ENCODE measurements around the gene NFATC2.

Gene NFATC2

GRCh38 chr20:51426718-51427650 is 115.5 kb downstream of the NFATC2 start:
- Histone ChIP-seq H3K9me3 (ENCODE audit: insufficient read depth, low read depth, low read length) (no peaks in the 10 kb centered on the region), H3K27me3 (ENCODE audit: insufficient read depth, low read length) (no peaks in the 10 kb centered on the region), H3K4me3 (ENCODE audit: low read length) (no peak overlapping the region), H3K36me3 (ENCODE audit: insufficient read depth, low read length) (no peaks in the 10 kb centered on the region), H3K9ac (ENCODE audit: low read depth, low read length) (no peak overlapping the region), H3K4me1 (ENCODE audit: insufficient read depth, low read length) (peaks cover 34% of the 10 kb centered on the region), H3K27ac (ENCODE audit: low read depth, low read length) (no peak overlapping the region)
- 94% methylated on average over 19 of the region's 19 CpGs for WGBS

GRCh38 chr20:51425347-51426106 is 117.0 kb downstream of the NFATC2 start:
- H3K4me3 ChIP-seq (ENCODE audit: low read length): no peak overlapping the region
- peaks cover 34% of the 10 kb centered on the region for H3K4me1 ChIP-seq (ENCODE audit: insufficient read depth, low read length)
- no peaks in the 10 kb centered on the region for H3K27me3 ChIP-seq (ENCODE audit: insufficient read depth, low read length)
- no peaks in the 10 kb centered on the region for H3K9me3 ChIP-seq (ENCODE audit: insufficient read depth, low read depth, low read length)
- H3K27ac ChIP-seq (ENCODE audit: low read depth, low read length): no peak overlapping the region
- H3K9ac ChIP-seq (ENCODE audit: low read depth, low read length): no peak overlapping the region
- H3K36me3 ChIP-seq (ENCODE audit: insufficient read depth, low read length): no peaks in the 10 kb centered on the region
- WGBS: 81% methylated on average over 22 of the region's 22 CpGs

DNA sequence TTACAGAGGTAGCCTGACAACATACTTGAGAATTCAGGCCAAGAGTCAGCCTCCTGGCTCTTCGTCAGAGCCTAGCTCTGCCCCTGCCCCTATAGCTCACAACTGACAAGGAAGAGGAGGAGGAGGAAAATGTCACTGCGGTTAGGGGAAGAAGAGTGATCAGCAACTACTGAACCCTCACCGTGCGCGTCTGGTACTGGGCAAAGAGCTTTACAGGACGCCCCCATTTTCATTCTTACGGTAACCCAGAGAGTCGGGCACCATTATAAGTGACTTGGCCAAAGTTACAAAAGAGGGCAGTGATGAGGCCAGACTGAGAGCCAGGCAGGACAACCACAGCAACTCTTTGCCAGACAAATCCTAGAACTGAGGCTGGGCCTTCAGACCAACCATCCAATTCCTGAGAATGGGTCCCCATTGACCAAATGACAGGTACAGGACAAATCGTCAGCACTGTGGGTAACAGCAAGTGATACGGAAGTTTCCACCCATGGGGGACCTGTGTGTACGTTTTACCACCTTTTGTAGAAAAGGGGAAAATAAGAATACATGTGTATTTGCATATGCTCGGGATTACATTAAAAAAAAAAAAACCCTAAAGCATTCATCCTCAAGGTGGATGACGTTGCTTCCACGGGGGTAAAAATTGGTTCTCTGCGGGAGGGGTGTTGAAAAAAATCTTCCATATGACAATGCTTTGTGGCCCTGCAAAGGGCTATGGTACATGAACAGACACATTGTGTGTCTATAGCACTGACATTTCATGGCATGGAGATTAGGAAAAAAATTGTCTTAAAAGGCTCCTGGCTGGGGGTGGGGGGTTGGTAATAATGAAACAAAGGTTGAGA is 118.0 kb downstream of the NFATC2 start:
- Histone ChIP-seq H3K4me1 (ENCODE audit: insufficient read depth, low read length) (peaks cover 34% of the 10 kb centered on the region), H3K27ac (ENCODE audit: low read depth, low read length) (peak overlapping the region; percentile 19; the same call in 1 of the 2 replicates), H3K4me3 (ENCODE audit: low read length) (no peak overlapping the region), H3K9me3 (ENCODE audit: insufficient read depth, low read depth, low read length) (no peaks in the 10 kb centered on the region), H3K27me3 (ENCODE audit: insufficient read depth, low read length) (no peaks in the 10 kb centered on the region), H3K9ac (ENCODE audit: low read depth, low read length) (no peak overlapping the region), H3K36me3 (ENCODE audit: insufficient read depth, low read length) (no peaks in the 10 kb centered on the region)
- WGBS: 70% methylated on average over 14 of the region's 15 CpGs

GRCh38 chr20:51423810-51424209 is 118.7 kb downstream of the NFATC2 start:
- no peak overlapping the region for H3K9ac ChIP-seq (ENCODE audit: low read depth, low read length)
- peak overlapping the region; percentile 19; the same call in 1 of the 2 replicates for H3K27ac ChIP-seq (ENCODE audit: low read depth, low read length)
- 17% methylated on average over 7 of the region's 7 CpGs for WGBS
- H3K36me3 ChIP-seq (ENCODE audit: insufficient read depth, low read length): no peaks in the 10 kb centered on the region
- H3K4me1 ChIP-seq (ENCODE audit: insufficient read depth, low read length): peaks cover 34% of the 10 kb centered on the region
- no peaks in the 10 kb centered on the region for H3K27me3 ChIP-seq (ENCODE audit: insufficient read depth, low read length)
- no peak overlapping the region for H3K4me3 ChIP-seq (ENCODE audit: low read length)
- no peaks in the 10 kb centered on the region for H3K9me3 ChIP-seq (ENCODE audit: insufficient read depth, low read depth, low read length)

- Histone ChIP-seq H3K4me1 (ENCODE audit: insufficient read depth, low read length) (peaks cover 31% of the 10 kb centered on the region), H3K27me3 (ENCODE audit: insufficient read depth, low read length) (no peaks in the 10 kb centered on the region), H3K4me3 (ENCODE audit: low read length) (no peak overlapping the region), H3K36me3 (ENCODE audit: insufficient read depth, low read length) (no peaks in the 10 kb centered on the region), H3K9me3 (ENCODE audit: insufficient read depth, low read depth, low read length) (no peaks in the 10 kb centered on the region), H3K27ac (ENCODE audit: low read depth, low read length) (peak overlapping the region; percentile 4; the same call in 1 of the 2 replicates), H3K9ac (ENCODE audit: low read depth, low read length) (no peak overlapping the region)
- WGBS: 92% methylated on average over 1 of the region's 1 CpG
Observed at GRCh38 chr20:51423290-51423667, 119.2 kb downstream of the NFATC2 start.

DNA sequence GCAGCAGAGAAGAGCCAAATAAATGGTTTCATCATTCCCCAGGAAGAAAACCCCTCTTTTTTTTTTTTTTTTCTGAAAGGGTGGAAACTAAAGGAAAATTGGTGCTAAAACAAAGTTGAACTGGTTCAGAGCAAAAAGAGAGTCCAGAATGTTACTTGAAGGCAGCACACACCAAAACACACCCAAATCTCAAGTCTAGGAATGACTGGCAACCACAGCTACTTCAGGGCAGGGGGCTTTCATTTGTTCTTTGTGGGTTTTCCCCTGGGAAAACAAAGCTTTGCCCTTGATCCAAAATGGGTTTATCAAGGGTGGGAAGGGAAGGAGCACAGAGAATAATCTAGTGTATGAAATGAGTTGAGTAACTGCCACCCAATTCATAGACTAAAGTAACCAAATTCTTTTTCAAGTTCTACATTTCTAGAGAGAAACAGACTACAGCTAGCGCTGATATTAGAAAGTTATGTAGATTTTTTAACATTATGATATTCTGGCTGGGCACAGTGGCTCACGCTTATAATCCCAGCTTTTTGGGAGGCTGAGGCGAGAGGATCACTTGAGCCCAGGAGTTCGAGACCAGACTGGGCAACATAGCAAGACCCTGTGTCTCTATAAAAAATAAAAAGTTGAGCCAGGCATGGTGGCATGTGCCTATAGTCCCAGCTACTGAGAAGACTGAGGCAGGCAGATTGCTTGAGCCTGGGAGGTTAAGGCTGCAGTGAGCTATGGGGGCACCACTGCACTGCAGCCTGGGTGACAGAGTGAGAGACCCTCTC is 119.8 kb downstream of the NFATC2 start:
- H3K9me3 ChIP-seq (ENCODE audit: insufficient read depth, low read depth, low read length): no peaks in the 10 kb centered on the region
- H3K9ac ChIP-seq (ENCODE audit: low read depth, low read length): no peak overlapping the region
- H3K27me3 ChIP-seq (ENCODE audit: insufficient read depth, low read length): no peaks in the 10 kb centered on the region
- 94% methylated on average over 4 of the region's 4 CpGs for WGBS
- no peaks in the 10 kb centered on the region for H3K36me3 ChIP-seq (ENCODE audit: insufficient read depth, low read length)
- no peak overlapping the region for H3K27ac ChIP-seq (ENCODE audit: low read depth, low read length)
- no peak overlapping the region for H3K4me3 ChIP-seq (ENCODE audit: low read length)
- H3K4me1 ChIP-seq (ENCODE audit: insufficient read depth, low read length): peaks cover 28% of the 10 kb centered on the region

GRCh38 chr20:51420805-51421204 is 121.7 kb downstream of the NFATC2 start:
- Histone ChIP-seq H3K27ac (ENCODE audit: low read depth, low read length) (no peak overlapping the region), H3K9me3 (ENCODE audit: insufficient read depth, low read depth, low read length) (no peaks in the 10 kb centered on the region), H3K9ac (ENCODE audit: low read depth, low read length) (no peak overlapping the region), H3K4me3 (ENCODE audit: low read length) (no peak overlapping the region), H3K36me3 (ENCODE audit: insufficient read depth, low read length) (no peaks in the 10 kb centered on the region), H3K4me1 (ENCODE audit: insufficient read depth, low read length) (peaks cover 30% of the 10 kb centered on the region), H3K27me3 (ENCODE audit: insufficient read depth, low read length) (no peaks in the 10 kb centered on the region)
- WGBS: 94% methylated on average over 2 of the region's 3 CpGs

DNA sequence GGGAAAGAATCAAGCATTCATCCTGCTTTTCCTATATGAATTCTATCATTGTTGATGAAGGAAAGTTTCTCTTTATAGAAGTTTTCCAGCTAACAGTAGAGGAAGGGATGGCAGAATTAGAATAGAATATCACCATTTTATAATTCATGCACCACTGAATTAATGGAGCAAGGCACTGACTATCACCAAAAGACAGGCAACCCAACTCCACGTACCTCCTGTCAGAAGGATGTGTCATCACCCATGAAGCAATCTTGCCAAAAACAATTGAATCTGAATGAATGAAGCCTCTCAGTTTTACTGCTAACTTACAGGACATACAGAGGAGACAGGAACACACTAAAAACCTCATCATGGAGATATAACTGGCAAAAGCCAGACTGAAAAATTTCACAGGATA is 122.4 kb downstream of the NFATC2 start:
- Histone ChIP-seq H3K27ac (ENCODE audit: low read depth, low read length) (no peak overlapping the region), H3K36me3 (ENCODE audit: insufficient read depth, low read length) (no peaks in the 10 kb centered on the region), H3K9ac (ENCODE audit: low read depth, low read length) (no peak overlapping the region), H3K27me3 (ENCODE audit: insufficient read depth, low read length) (no peaks in the 10 kb centered on the region), H3K4me3 (ENCODE audit: low read length) (no peak overlapping the region), H3K9me3 (ENCODE audit: insufficient read depth, low read depth, low read length) (no peaks in the 10 kb centered on the region), H3K4me1 (ENCODE audit: insufficient read depth, low read length) (peaks cover 23% of the 10 kb centered on the region)
- WGBS: 74% methylated on average over 1 of the region's 1 CpG

DNA sequence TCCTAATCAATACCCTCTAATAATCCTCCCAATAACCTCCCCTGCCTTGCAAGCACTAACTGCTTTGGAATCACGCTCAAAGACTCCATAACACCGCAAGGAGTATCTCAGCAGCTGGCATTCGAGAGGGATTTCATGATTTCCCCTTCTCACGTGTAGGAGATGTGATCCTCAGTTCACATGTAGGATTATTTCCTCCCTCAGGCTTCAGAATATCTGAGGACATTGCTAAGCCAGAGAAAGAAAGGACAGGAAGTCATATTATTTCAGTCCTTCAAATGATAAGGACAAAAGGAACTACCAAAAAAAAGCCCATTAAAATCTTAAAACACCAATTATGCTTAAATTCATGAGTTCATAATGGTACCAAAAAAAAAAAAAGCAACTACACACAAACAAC is 122.9 kb downstream of the NFATC2 start:
- no peaks in the 10 kb centered on the region for H3K27me3 ChIP-seq (ENCODE audit: insufficient read depth, low read length)
- no peak overlapping the region for H3K4me3 ChIP-seq (ENCODE audit: low read length)
- H3K36me3 ChIP-seq (ENCODE audit: insufficient read depth, low read length): no peaks in the 10 kb centered on the region
- 97% methylated on average over 4 of the region's 4 CpGs for WGBS
- no peak overlapping the region for H3K27ac ChIP-seq (ENCODE audit: low read depth, low read length)
- peaks cover 19% of the 10 kb centered on the region for H3K4me1 ChIP-seq (ENCODE audit: insufficient read depth, low read length)
- no peak overlapping the region for H3K9ac ChIP-seq (ENCODE audit: low read depth, low read length)
- H3K9me3 ChIP-seq (ENCODE audit: insufficient read depth, low read depth, low read length): no peaks in the 10 kb centered on the region

DNA sequence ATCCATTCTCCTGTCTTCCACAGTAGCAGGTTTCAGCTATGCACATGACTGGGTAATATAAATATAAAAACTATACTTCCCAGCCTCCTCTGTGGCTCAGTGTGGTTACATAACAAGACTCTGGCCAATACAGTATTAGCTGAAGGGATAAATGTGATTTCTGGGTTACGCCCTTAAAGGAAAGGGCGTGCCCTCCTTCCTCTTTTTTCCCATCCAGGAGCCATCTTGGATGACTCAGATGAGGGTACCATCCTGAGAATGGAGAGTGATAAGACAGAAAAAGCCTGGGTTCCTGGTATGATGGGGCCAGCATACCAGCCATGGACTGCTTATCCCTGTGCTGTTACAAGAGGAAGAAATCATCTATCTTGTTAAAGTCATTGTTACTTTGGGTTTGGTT is 123.3 kb downstream of the NFATC2 start:
- WGBS: 100% methylated on average over 1 of the region's 2 CpGs
- no peak overlapping the region for H3K9ac ChIP-seq (ENCODE audit: low read depth, low read length)
- H3K9me3 ChIP-seq (ENCODE audit: insufficient read depth, low read depth, low read length): no peaks in the 10 kb centered on the region
- peaks cover 15% of the 10 kb centered on the region for H3K4me1 ChIP-seq (ENCODE audit: insufficient read depth, low read length)
- H3K4me3 ChIP-seq (ENCODE audit: low read length): no peak overlapping the region
- H3K27me3 ChIP-seq (ENCODE audit: insufficient read depth, low read length): no peaks in the 10 kb centered on the region
- no peak overlapping the region for H3K27ac ChIP-seq (ENCODE audit: low read depth, low read length)
- no peaks in the 10 kb centered on the region for H3K36me3 ChIP-seq (ENCODE audit: insufficient read depth, low read length)
